CD1c-positive myeloid dendritic cell (primary cell): ENCODE data around the gene KTN1.
A peak's percentile ranks its signal among the peaks of the same experiment; 100 is the strongest.

Experiments
- DNase-seq: peaks from one replicate; pipeline ENCODE4 v3.0.0-alpha.2; 2016; ENCODE audit errors: extremely low spot score

KTN1 gene

GRCh38 chr14:55667801-55668200 lies 87.8 kb downstream of the KTN1 start:
- DNase-seq, result no peak

- no peak for DNase-seq
These were observed 91.6 kb downstream of the KTN1 start for GRCh38 chr14:55671641-55672040.

- DNase-seq, result no peak
These were observed 93.0 kb downstream of the KTN1 start for GRCh38 chr14:55673048-55673447.

- DNase-seq, result no peak
These were observed 101.1 kb downstream of the KTN1 start for GRCh38 chr14:55681096-55681495.

GRCh38 chr14:55684956-55685584 lies 105.1 kb downstream of the KTN1 start:
- no peak for DNase-seq

- no peak for DNase-seq
These were observed 106.7 kb downstream of the KTN1 start for GRCh38 chr14:55686713-55687112.

GRCh38 chr14:55688566-55688965 lies 108.6 kb downstream of the KTN1 start:
- DNase-seq, result no peak

GRCh38 chr14:55689981-55690871 lies 110.2 kb downstream of the KTN1 start:
- DNase-seq, result no peak

- no peak for DNase-seq
These were observed 111.7 kb downstream of the KTN1 start for GRCh38 chr14:55691659-55692058.

GRCh38 chr14:55693904-55694303 lies 113.9 kb downstream of the KTN1 start:
- no peak for DNase-seq

- DNase-seq, result no peak
These were observed 117.4 kb downstream of the KTN1 start for GRCh38 chr14:55697414-55697861.

- DNase-seq, result no peak
These were observed 118.0 kb downstream of the KTN1 start for GRCh38 chr14:55698051-55698450.

- DNase-seq, result no peak
These were observed 119.4 kb downstream of the KTN1 start for GRCh38 chr14:55699131-55700057.

- no peak for DNase-seq
These were observed 121.6 kb downstream of the KTN1 start for GRCh38 chr14:55701638-55702037.

GRCh38 chr14:55702511-55702910 lies 122.5 kb downstream of the KTN1 start:
- DNase-seq, result no peak

- DNase-seq, result no peak
These were observed 124.6 kb downstream of the KTN1 start for GRCh38 chr14:55704654-55705053.

- no peak for DNase-seq
These were observed 125.8 kb downstream of the KTN1 start for GRCh38 chr14:55705651-55706364.

- no peak for DNase-seq
These were observed 126.3 kb downstream of the KTN1 start for GRCh38 chr14:55706365-55706684.

GRCh38 chr14:55706893-55707292 lies 126.9 kb downstream of the KTN1 start:
- no peak for DNase-seq

- DNase-seq, result peak; percentile 39
These were observed 127.4 kb downstream of the KTN1 start for GRCh38 chr14:55707365-55707804.

- DNase-seq, result no peak
These were observed 130.6 kb downstream of the KTN1 start for GRCh38 chr14:55710506-55711041.
